GM18511 (cell line): ENCODE results near the gene ANO6.
"Not testable (repeated sequence)": the region's sequence is repeated elsewhere in the genome, so short reads cannot be mapped to it uniquely, and the experiment has no call there.

Experiments
- ATAC-seq: cut with Tn5 transposase; IDR thresholded peaks from one replicate; pipeline ENCODE4 v1.9.1; 2021; ENCODE audit warnings: mild to moderate bottlenecking, moderate library complexity; ENCODE audit not compliant: unreplicated experiment

Gene ANO6

GRCh38 chr12:45235087-45236025 lies 19.5 kb downstream of the ANO6 start:
- ATAC-seq: peak; percentile 52

GRCh38 chr12:45236383-45236782 lies 20.5 kb downstream of the ANO6 start:
- ATAC-seq: not testable (repeated sequence)

GRCh38 chr12:45242180-45242579 lies 26.3 kb downstream of the ANO6 start:
- no peak for ATAC-seq

- ATAC-seq: peak; percentile 29
These were observed 28.1 kb downstream of the ANO6 start for GRCh38 chr12:45243963-45244362.

- ATAC-seq: peak; percentile 90
These were observed 28.9 kb downstream of the ANO6 start for GRCh38 chr12:45244561-45245343.

GRCh38 chr12:45246236-45246635 lies 30.3 kb downstream of the ANO6 start:
- no peak for ATAC-seq

- no peak for ATAC-seq
These were observed 31.7 kb downstream of the ANO6 start for GRCh38 chr12:45247589-45247988.

GRCh38 chr12:45248095-45248494 lies 32.2 kb downstream of the ANO6 start:
- no peak for ATAC-seq

- ATAC-seq: no peak
These were observed 38.4 kb downstream of the ANO6 start for GRCh38 chr12:45254254-45254653.

- peak; percentile 9 for ATAC-seq
These were observed 40.8 kb downstream of the ANO6 start for GRCh38 chr12:45256721-45257120.

- ATAC-seq: peak; percentile 87
These were observed 41.5 kb downstream of the ANO6 start for GRCh38 chr12:45257185-45257930.

GRCh38 chr12:45259675-45260074 lies 43.8 kb downstream of the ANO6 start:
- no peak for ATAC-seq

- no peak for ATAC-seq
These were observed 44.4 kb downstream of the ANO6 start for GRCh38 chr12:45260104-45260815.

- ATAC-seq: no peak
These were observed 45.0 kb downstream of the ANO6 start for GRCh38 chr12:45260854-45261253.

- not testable (repeated sequence) for ATAC-seq
These were observed 46.3 kb downstream of the ANO6 start for GRCh38 chr12:45262185-45262584.

GRCh38 chr12:45263587-45263986 lies 47.7 kb downstream of the ANO6 start:
- no peak for ATAC-seq

- ATAC-seq: peak; percentile 78
These were observed 52.9 kb downstream of the ANO6 start for GRCh38 chr12:45268672-45269411.

GRCh38 chr12:45269412-45269751 lies 53.5 kb downstream of the ANO6 start:
- ATAC-seq: no peak

GRCh38 chr12:45270951-45271350 lies 55.1 kb downstream of the ANO6 start:
- no peak for ATAC-seq

- ATAC-seq: no peak
These were observed 57.9 kb downstream of the ANO6 start for GRCh38 chr12:45273717-45274271.
